Measurements from ENCODE around the gene TMEM116.

- TF ChIP-seq CTCF (conservative IDR thresholded peaks at IDR 0.05; ENCODE audit: low read depth, low read length) (no peak), CHD1 (IDR thresholded peaks at IDR 0.05; ENCODE audit: low read depth, low read length) (no peak), SMC3 (IDR thresholded peaks at IDR 0.05; ENCODE audit: low read depth, low read length) (no peak), USF2 (IDR thresholded peaks at IDR 0.05; ENCODE audit: low read depth, low read length) (no peak), ELK1 (IDR thresholded peaks at IDR 0.05; ENCODE audit: borderline replicate concordance, low read depth, low read length) (no peak), RAD21 (IDR thresholded peaks at IDR 0.05; ENCODE audit: low read length) (no peak), MXI1 (IDR thresholded peaks at IDR 0.05; ENCODE audit: borderline replicate concordance, low read depth, low read length) (no peak), RFX5 (IDR thresholded peaks at IDR 0.05; ENCODE audit: low read depth, low read length) (no peak), POLR2A (IDR thresholded peaks at IDR 0.05; ENCODE audit: low read depth, low read length) (no peak)
These were observed 1.3 kb downstream of the TMEM116 start for GRCh38 chr12:112011685-112012084.
